HG02610 (cell line): ENCODE measurements around the gene TNFAIP3.

Experiments used
- ATAC-seq: cut with Tn5 transposase; IDR thresholded peaks from one replicate; pipeline ENCODE4 v1.9.1; 2021; ENCODE audit warnings: mild to moderate bottlenecking, moderate library complexity; ENCODE audit not compliant: unreplicated experiment

TNFAIP3 gene

DNA sequence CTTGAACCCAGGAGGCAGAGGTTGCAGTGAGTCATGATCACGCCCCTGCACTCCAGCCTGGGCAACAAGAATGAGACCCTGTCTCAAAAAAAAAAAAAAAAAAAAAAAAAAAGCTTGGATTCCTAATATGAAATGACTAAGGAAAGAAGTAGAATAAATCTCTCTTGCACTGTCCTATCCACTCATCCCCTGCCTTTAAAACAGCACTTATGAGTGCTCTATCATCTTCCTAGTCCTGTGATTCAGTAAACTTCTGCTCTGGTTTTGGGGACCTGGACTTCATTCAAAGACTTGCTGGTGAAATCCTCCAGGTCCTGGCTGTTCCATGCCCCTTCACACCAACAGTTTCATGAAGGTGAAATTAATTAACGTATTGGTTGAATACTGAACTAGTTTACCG is 29.6 kb downstream of the TNFAIP3 start:
- no peak for ATAC-seq

- ATAC-seq, result no peak
These were observed 33.8 kb downstream of the TNFAIP3 start for GRCh38 chr6:137900815-137901214.

GRCh38 chr6:137901454-137901853 is 34.4 kb downstream of the TNFAIP3 start:
- ATAC-seq, result no peak

DNA sequence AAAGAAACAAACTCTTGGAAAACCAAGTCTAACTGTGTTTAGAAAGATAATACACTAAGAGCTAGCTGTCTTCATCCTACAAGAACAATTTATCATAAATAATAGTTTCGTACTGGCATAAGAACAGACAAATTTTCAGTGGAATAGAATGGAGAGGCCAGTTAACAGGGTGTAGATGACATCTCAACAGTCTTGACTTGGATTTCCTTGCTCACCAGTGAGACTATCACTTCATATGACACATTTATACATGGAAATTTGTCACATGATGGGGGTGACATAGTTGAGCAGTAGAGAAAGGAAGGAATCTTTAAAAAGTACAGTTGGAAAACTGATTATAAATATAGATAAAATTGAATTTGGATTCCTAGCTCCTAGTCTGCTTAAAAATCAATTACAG is 35.6 kb downstream of the TNFAIP3 start:
- no peak for ATAC-seq

DNA sequence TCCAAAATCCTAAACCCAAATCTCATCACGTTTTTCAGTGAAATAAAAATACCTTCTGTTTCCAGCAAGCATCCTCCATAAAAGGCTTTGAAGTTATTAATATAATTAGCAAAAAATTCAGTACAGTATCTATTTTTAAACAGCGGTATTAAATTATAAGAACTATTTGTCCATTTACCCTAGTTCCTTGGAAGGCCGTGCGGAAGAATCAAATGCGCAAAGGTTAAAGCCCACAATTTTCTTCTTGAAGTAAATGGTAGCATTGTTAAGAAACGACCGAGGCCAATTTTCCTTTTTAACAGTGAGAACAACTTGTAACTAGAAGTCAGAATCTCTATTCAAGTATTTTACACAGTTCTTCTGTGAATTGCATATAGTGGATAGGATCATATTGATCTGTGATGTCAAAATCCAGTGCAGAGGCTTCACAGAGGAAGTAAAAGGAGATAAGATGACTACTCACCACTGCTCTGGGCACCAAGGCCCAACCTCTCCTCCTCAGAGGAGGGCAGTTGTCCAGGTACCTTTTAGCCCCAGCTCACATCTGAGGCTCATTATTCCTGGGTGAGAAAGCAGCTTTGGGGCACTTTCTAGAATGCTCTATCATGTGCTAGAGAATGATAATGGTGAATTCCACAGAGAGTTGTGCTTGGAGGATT is 36.3 kb downstream of the TNFAIP3 start:
- no peak for ATAC-seq

DNA sequence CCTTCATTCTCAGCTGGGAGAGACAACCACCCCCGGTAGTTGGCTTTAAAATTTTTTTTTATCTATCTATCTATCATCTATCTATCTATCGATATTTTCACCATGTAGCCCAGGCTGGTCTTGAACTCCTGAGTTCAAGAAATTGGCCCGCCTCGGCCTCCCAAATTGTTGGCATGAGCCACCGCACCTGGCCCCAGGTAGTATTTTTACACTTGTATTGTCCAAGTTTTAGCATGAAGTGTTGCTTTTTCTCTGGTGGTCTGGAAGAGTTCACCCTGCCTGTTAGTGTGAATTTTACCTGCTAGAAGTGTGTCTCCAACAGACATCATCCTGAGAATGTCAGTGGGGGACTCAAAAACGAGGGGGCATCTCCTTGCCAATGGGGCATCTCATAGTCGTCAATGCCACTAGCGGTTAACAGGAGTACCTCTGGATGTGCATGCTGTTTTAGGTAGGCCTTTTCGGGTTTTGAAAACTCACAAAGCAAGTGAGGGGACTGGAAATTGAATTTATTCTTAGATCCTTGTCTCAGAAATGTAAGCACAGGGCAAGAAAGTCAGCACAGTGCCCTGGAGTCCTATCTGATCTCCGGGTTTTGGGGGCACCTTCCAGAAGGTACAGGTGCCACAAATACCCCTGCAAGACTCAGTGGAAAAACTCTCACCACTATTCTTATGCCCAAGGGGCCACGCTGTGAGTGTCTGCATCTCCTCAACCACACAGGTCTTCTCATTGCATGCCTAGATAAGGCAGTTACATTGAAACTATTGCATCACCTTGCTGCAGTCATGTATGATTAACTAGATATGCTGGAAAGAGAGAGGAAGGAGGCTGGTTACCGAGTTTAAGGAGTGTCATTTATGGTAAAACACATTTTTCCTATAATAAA is 37.1 kb downstream of the TNFAIP3 start:
- ATAC-seq, result peak; percentile 80

- ATAC-seq, result peak; percentile 69
These were observed 38.0 kb downstream of the TNFAIP3 start for GRCh38 chr6:137904822-137905617.

- no peak for ATAC-seq
These were observed 39.0 kb downstream of the TNFAIP3 start for GRCh38 chr6:137906020-137906472.

- no peak for ATAC-seq
These were observed 40.1 kb downstream of the TNFAIP3 start for GRCh38 chr6:137907170-137907569.

GRCh38 chr6:137909533-137909932 is 42.5 kb downstream of the TNFAIP3 start:
- ATAC-seq, result no peak

DNA sequence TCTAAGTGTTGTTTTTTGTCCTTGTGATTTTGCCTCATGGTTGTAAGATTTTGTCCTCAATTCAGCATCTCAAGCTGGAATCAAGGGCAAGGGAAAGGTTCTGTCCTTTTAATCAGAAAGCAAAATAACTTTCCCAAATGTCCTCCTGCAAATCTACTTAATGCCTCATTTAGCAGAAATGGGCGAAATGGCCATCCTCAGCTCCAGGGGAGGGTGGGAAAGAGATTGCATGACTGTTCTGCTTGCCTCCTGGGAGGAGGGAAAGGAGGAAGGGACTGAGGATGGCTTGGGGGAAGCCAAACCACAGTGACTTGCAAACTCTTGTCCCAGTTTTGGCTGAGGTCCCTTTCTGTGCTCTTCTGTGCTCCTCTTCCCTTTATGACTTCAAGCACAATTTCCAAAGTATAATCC is 43.4 kb downstream of the TNFAIP3 start:
- ATAC-seq, result no peak

GRCh38 chr6:137910843-137911456 is 43.9 kb downstream of the TNFAIP3 start:
- ATAC-seq, result no peak

- no peak for ATAC-seq
These were observed 44.7 kb downstream of the TNFAIP3 start for GRCh38 chr6:137911675-137912191.

GRCh38 chr6:137912813-137913212 is 45.8 kb downstream of the TNFAIP3 start:
- ATAC-seq, result no peak

DNA sequence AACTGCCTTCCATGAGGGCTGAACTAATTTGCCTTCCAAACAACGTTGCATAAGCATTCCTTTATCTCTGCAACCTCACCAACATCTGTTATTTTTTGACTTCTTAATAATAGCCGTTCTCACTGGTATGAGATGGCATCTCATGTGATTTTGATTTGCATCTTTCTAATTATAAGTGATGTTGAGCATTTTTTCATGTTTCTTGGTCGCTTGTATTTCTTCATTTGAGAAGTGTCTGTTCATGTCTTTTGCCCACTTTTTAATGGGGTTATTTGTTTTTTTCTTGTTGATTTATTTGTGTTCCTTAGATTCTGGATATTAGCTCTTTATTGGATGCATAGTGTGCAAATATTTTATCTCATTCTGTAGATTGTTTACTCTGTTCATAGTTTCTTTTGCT is 46.4 kb downstream of the TNFAIP3 start:
- ATAC-seq, result no peak

DNA sequence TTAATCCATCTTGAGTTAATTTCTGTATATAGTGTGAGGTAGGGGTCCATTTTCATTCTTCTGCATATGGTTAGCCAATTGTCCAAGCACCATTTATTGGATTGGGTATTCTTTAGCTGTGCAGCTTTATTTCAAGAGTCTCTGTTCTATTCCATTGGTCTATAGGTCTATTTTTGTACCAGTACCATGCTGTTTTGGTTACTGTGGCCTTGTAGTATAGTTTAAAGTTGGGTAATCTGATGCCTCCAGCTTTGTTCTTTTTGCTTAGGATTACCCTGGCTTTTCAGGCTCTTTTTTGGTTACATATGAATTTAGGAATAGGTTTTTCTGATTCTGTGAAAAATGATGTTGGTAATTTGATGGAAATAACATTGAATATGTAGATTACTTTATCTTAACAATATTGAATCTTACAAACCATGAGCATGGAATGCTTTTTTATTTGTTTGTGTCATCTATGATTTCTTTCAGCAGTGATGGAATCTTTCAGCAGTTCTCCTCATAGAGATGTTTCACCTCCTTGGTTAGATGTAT is 47.0 kb downstream of the TNFAIP3 start:
- ATAC-seq, result no peak

DNA sequence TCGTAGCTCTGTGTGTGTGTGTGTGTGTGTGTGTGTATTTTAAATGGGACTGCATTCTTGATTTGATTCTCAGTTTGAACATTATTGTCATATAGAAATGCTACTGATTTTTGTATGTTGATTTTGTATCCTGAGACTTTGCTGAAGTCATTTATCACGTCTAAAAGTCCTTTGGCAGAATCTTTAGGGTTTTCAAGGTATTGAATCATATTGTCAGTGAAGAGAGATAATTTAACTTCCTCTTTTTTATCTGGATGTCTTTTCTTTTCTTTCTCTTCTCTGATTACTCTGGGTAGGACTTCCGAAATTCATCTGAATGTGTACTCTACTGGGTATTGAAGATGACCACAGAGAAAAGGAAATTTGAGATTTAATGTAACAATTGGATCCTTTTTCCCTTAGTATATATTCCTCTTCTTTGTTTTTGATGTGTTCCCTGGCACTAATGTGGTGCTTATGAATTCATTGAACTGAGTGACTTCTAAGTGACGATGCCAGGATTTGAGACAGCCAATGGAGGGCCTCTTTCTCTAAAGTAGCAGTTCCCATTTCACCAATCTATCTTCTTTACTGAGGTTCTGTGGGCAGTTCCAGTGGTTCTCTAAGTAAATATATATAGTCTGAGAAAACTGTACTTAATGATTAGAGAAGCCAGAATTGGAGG is 47.6 kb downstream of the TNFAIP3 start:
- ATAC-seq, result no peak

GRCh38 chr6:137915790-137916189 is 48.7 kb downstream of the TNFAIP3 start:
- ATAC-seq, result no peak

GRCh38 chr6:137917551-137918325 is 50.7 kb downstream of the TNFAIP3 start:
- no peak for ATAC-seq
